GM04503 (cell line): ENCODE results near the gene MAMLD1.

Experiments used
- DNase-seq: peaks from one replicate; pipeline ENCODE4 v3.0.0-alpha.2; 2012; ENCODE audit warnings: low read depth

The MAMLD1 gene

GRCh38 chrX:150502091-150502490, 139.0 kb downstream of the MAMLD1 start:
- DNase-seq, result no peak

- no peak for DNase-seq
Measured at GRCh38 chrX:150502979-150503897, 140.1 kb downstream of the MAMLD1 start.

GRCh38 chrX:150503898-150504219, 140.7 kb downstream of the MAMLD1 start:
- no peak for DNase-seq

GRCh38 chrX:150504397-150505182, 141.5 kb downstream of the MAMLD1 start:
- no peak for DNase-seq

GRCh38 chrX:150506020-150506419, 142.9 kb downstream of the MAMLD1 start:
- DNase-seq, result no peak

- DNase-seq, result no peak
Measured at GRCh38 chrX:150506486-150506885, 143.4 kb downstream of the MAMLD1 start.

GRCh38 chrX:150507251-150507856, 144.2 kb downstream of the MAMLD1 start:
- no peak for DNase-seq

GRCh38 chrX:150508018-150508417, 144.9 kb downstream of the MAMLD1 start:
- DNase-seq, result no peak

GRCh38 chrX:150508451-150509367, 145.6 kb downstream of the MAMLD1 start:
- no peak for DNase-seq

GRCh38 chrX:150509703-150510102, 146.6 kb downstream of the MAMLD1 start:
- no peak for DNase-seq

GRCh38 chrX:150512461-150512901, 149.4 kb downstream of the MAMLD1 start:
- DNase-seq, result no peak

GRCh38 chrX:150513544-150513943, 150.4 kb downstream of the MAMLD1 start:
- DNase-seq, result no peak

- DNase-seq, result no peak
Measured at GRCh38 chrX:150514462-150514861, 151.3 kb downstream of the MAMLD1 start.

GRCh38 chrX:150515801-150516200, 152.7 kb downstream of the MAMLD1 start:
- DNase-seq, result no peak

- no peak for DNase-seq
Measured at GRCh38 chrX:150517303-150517910, 154.3 kb downstream of the MAMLD1 start.

- DNase-seq, result no peak
Measured at GRCh38 chrX:150522494-150522893, 159.4 kb downstream of the MAMLD1 start.

- no peak for DNase-seq
Measured at GRCh38 chrX:150525061-150525919, 162.2 kb downstream of the MAMLD1 start.

- no peak for DNase-seq
Measured at GRCh38 chrX:150526692-150527091, 163.6 kb downstream of the MAMLD1 start.

GRCh38 chrX:150527108-150527507, 164.0 kb downstream of the MAMLD1 start:
- no peak for DNase-seq

GRCh38 chrX:150529587-150529986, 166.5 kb downstream of the MAMLD1 start:
- no peak for DNase-seq
